DOHH2 (cell line): ENCODE results near the gene GLYR1.

ENCODE experiments used
- H3F3A ChIP-seq: fragments of 200-600 bp; sonication (generic), shearing (Covaris generic); 2 replicates; pipeline ENCODE4 v1.6.0; 2016; ENCODE audit warnings: antibody characterized with exemption, mild to moderate bottlenecking; ENCODE audit not compliant: control insufficient read depth, insufficient read depth
- H3K27ac ChIP-seq: fragments of 200-600 bp; sonication (generic); 2 replicates; pipeline ENCODE4 v1.5.1; 2014; ENCODE audit warnings: low read depth, mild to moderate bottlenecking, low read length, moderate library complexity
- H3K27me3 ChIP-seq: fragments of 200-600 bp; sonication (generic); 2 replicates; pipeline ENCODE4 v1.6.1; 2014; ENCODE audit warnings: mild to moderate bottlenecking, low read length, mixed read lengths; ENCODE audit not compliant: control insufficient read depth
- H3K36me3 ChIP-seq: fragments of 200-600 bp; sonication (generic); 2 replicates; pipeline ENCODE4 v1.6.1; 2014; ENCODE audit warnings: mild to moderate bottlenecking, low read length, moderate library complexity, mixed read lengths; ENCODE audit not compliant: control insufficient read depth
- H3K4me1 ChIP-seq: fragments of 200-600 bp; sonication (generic); 2 replicates; pipeline ENCODE4 v1.6.1; 2014; ENCODE audit warnings: mild to moderate bottlenecking, low read length, mixed read lengths; ENCODE audit not compliant: control insufficient read depth
- H3K4me2 ChIP-seq: fragments of 200-600 bp; sonication (generic); 2 replicates; pipeline ENCODE4 v1.6.0; 2014; ENCODE audit warnings: mild to moderate bottlenecking, low read length, moderate library complexity
- H3K4me3 ChIP-seq: fragments of 200-600 bp; sonication (generic); 2 replicates; pipeline ENCODE4 v1.5.1; 2014; ENCODE audit warnings: mild to moderate bottlenecking, low read length, mixed read lengths
- H3K79me2 ChIP-seq: fragments of 200-600 bp; sonication (generic); 2 replicates; pipeline ENCODE4 v1.6.1; 2014; ENCODE audit warnings: mild to moderate bottlenecking, low read length, mixed read lengths; ENCODE audit not compliant: control insufficient read depth
- H3K9me2 ChIP-seq: fragments of 200-600 bp; sonication (generic); replicated peaks from 2 replicates; pipeline ENCODE4 v1.6.1; 2014; ENCODE audit warnings: mild to moderate bottlenecking, low read length, mixed read lengths; ENCODE audit not compliant: control insufficient read depth
- H3K9me3 ChIP-seq: fragments of 200-600 bp; sonication (generic); 2 replicates; pipeline ENCODE4 v1.6.1; 2014; ENCODE audit warnings: antibody characterized with exemption, low read length, mixed read lengths; ENCODE audit not compliant: control insufficient read depth, insufficient read depth
- H4K20me1 ChIP-seq: fragments of 200-600 bp; sonication (generic); 2 replicates; pipeline ENCODE4 v1.6.0; 2014; ENCODE audit warnings: low read depth, mild to moderate bottlenecking, antibody characterized with exemption, low read length, moderate library complexity; ENCODE audit not compliant: control insufficient read depth, insufficient read depth
- EZH2phosphoT487 ChIP-seq: fragments of 200-600 bp; sonication (generic); IDR thresholded peaks from 2 replicates; pipeline ENCODE4 v1.6.1; 2017; ENCODE audit warnings: borderline replicate concordance, mild to moderate bottlenecking, antibody characterized with exemption, low read length, moderate library complexity, mixed read lengths
- TF ChIP-seq, protein P1 (sequence below): fragments of 200-600 bp; sonication (generic); IDR thresholded peaks from one replicate; pipeline ENCODE4 v1.5.1; 2014; ENCODE audit warnings: antibody characterized with exemption, mild to moderate bottlenecking, low read depth, low read length; ENCODE audit not compliant: poor library complexity, severe bottlenecking

The GLYR1 gene

GRCh38 chr16:4755687-4756086, 91.4 kb downstream of the GLYR1 start:
- Histone ChIP-seq H3K4me3 (no peak overlapping the region), H3K27ac (no peak overlapping the region), H4K20me1 (no peaks in the 10 kb centered on the region), H3K79me2 (no peaks in the 10 kb centered on the region), H3K9me3 (no peaks in the 10 kb centered on the region), H3K9me2 (no peaks in the 10 kb centered on the region), H3F3A (no peaks in the 10 kb centered on the region), H3K36me3 (peaks cover 71% of the 10 kb centered on the region), H3K4me2 (no peak overlapping the region), H3K4me1 (no peaks in the 10 kb centered on the region), H3K27me3 (no peaks in the 10 kb centered on the region)
- TF ChIP-seq EZH2phosphoT487 = no peak
- TF ChIP-seq, protein P1, sequence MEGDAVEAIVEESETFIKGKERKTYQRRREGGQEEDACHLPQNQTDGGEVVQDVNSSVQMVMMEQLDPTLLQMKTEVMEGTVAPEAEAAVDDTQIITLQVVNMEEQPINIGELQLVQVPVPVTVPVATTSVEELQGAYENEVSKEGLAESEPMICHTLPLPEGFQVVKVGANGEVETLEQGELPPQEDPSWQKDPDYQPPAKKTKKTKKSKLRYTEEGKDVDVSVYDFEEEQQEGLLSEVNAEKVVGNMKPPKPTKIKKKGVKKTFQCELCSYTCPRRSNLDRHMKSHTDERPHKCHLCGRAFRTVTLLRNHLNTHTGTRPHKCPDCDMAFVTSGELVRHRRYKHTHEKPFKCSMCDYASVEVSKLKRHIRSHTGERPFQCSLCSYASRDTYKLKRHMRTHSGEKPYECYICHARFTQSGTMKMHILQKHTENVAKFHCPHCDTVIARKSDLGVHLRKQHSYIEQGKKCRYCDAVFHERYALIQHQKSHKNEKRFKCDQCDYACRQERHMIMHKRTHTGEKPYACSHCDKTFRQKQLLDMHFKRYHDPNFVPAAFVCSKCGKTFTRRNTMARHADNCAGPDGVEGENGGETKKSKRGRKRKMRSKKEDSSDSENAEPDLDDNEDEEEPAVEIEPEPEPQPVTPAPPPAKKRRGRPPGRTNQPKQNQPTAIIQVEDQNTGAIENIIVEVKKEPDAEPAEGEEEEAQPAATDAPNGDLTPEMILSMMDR = no peak

DNA sequence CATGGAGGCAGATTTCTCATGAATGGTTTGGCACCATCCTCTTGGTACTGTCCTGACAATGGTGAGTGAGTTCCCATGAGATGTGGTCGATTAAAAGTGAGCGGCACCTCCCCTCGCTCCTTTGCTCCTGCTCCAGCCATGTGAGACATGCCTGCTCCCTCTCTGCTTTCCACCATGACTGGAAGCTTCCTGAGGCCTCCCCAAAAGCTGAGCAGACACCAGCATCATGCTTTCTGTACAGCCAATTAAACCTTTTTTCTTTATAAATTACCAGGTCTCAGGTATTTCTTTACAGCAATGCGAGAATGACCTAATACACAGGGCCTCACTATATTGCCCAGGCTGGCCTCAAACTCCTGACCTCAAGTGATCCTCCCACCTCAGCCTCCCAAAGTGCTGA, 92.2 kb downstream of the GLYR1 start:
- TF ChIP-seq, protein P1 = no peak
- Histone ChIP-seq H4K20me1 (no peaks in the 10 kb centered on the region), H3K9me2 (no peaks in the 10 kb centered on the region), H3K36me3 (peaks cover 63% of the 10 kb centered on the region), H3K79me2 (no peaks in the 10 kb centered on the region), H3K27me3 (no peaks in the 10 kb centered on the region), H3K4me2 (no peak overlapping the region), H3K27ac (no peak overlapping the region), H3K4me1 (no peaks in the 10 kb centered on the region), H3K4me3 (no peak overlapping the region), H3K9me3 (no peaks in the 10 kb centered on the region), H3F3A (no peaks in the 10 kb centered on the region)

- Histone ChIP-seq H4K20me1 (no peaks in the 10 kb centered on the region), H3F3A (no peaks in the 10 kb centered on the region), H3K36me3 (peaks cover 48% of the 10 kb centered on the region)
Measured at GRCh38 chr16:4753227-4753626, 93.9 kb downstream of the GLYR1 start.

More at GRCh38 chr16:4753227-4753626, 93.9 kb downstream of the GLYR1 start:
- TF ChIP-seq EZH2phosphoT487 = no peak
- Histone ChIP-seq H3K4me3 (no peak overlapping the region), H3K4me2 (no peak overlapping the region), H3K27me3 (no peaks in the 10 kb centered on the region), H3K27ac (no peak overlapping the region), H3K9me3 (no peaks in the 10 kb centered on the region), H3K4me1 (peaks cover 6% of the 10 kb centered on the region), H3K79me2 (no peaks in the 10 kb centered on the region), H3K9me2 (no peaks in the 10 kb centered on the region)
